GOT3 (cell line): ENCODE measurements around the gene RAB28.

Source experiments
- DNase-seq: peaks from one replicate; lab custom pipeline; 2025; ENCODE audit warnings: mixed read lengths; lab: John Stamatoyannopoulos, UW

RAB28 gene

DNA sequence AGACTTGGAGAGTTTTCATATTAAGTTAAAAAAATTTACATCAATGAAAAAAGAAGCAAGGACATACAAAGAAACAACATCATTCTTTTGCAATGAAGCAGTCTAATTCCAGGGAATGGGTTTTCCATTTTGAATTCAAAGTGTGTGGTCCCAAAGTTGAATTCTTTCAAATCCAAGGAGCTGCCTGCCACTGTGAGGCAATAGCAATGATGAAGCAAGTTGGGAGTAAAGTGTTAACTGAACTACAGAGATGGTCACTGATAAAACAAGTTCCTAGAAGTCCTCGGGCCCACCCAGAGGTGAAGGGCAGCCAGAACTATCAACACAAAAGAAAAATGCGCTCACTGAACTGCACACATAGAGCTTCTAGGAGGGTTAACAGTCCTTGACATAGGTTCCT is 115.9 kb downstream of the RAB28 start:
- DNase-seq, result no peak

DNA sequence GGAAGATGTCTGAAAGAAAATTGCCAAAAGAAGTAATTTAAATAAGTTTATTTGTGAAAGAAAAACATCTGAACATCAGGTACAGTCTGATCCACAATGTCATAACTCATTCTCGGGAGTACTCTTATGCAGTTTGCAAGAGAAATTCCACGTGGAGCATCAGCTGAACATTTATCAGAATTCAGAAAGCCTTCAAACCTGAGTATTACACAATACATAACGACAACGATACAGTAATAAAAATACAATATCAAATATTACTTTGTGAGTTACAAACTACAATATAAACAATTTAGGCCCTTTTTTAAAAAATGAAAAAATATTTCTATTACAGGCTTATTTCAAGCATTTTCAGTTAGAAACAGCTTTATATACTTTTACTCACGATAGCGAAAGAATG is 116.4 kb downstream of the RAB28 start:
- DNase-seq, result no peak

DNA sequence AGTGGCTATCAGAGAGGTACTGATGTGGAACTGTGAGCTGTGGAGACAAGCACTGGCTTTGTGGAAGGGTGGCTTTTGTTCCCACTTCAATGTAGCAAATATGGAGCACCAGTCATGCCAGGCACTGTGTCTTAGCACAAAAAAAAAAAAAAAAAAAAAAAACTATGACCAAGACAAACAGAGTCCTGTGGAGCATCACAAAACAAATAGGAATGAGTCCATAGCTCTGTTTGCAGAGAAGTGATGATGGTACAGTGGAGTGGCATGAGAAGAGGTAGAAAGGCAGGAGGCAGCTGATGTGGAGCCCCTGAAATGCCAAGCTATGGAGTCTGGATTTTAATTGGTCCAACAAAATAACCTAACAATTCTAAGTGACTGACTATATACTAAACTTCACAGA is 116.9 kb downstream of the RAB28 start:
- DNase-seq, result no peak

DNA sequence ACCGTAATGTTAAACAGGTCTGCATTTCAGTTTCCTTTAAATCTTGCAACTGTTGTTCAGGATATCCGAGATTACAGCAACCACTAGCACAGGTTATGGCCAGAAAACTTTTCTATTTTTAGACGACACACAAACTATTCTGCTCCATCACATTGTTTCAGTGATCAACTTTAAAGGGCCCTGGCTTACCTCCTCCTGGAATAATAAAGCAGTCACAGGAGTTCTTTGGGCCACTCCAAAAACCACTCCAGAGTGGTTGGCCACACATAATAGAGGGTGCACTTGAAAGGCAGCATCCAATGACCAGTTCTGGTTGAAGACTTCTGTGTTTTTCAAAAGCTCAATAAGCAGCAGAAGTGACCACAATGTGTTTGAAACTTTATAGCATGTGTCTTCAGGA is 118.9 kb downstream of the RAB28 start:
- DNase-seq, result no peak

DNA sequence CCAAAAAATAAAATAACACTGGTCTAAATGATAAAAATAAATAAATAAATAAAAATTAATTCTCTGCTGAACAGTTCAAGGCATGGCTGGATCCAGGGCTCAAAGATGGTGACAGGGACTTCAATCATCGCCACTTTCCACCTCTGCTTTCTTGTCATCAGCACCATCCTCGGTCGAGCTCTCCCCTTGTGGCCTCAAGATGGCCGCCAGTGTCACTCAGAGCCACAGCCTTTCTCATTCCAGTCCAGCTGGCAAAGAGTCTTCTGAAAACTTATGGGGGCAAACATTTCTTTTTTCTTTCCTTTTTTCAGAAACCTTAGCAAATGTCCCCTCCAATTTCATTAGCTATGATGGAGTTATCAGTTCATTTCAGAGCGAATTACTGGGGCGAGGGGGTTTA is 119.5 kb downstream of the RAB28 start:
- DNase-seq, result no peak

DNA sequence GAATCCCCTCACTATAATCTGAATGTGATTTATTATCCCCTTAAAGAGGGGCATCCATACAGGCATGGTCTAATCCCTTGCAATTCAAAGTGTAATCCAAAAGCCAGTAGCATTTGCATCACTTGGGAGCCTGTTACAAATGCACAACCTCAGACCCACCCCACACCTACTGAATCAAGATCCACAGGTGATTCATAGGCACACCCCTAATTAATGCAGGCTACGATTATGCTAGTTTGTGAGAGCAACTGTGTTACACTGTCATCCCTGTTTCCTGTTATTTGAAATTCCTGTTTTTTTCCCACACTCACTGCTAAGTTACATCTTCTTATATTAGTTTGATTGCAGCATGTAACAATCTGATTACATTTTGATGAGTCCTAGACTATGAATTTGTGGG is 120.0 kb downstream of the RAB28 start:
- no peak for DNase-seq

DNA sequence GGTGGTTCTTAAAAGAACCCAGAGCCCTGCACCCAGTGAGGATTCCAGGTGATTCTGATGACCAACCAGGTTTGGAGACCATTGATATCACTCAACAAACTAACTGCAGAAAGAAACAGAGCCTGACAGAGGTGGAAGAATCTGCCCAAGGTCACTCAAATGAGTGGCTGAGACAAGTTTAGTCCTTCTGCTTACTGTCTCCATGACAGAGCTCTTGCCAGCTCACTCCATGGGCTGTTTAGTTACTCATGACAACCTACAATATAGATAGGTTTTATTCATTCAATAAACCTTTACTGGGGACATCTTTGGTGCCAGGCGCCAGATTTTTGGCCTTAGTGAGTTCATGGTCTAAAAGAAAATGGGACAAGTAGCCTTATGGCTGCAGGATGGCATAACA is 124.3 kb downstream of the RAB28 start:
- no peak for DNase-seq

DNA sequence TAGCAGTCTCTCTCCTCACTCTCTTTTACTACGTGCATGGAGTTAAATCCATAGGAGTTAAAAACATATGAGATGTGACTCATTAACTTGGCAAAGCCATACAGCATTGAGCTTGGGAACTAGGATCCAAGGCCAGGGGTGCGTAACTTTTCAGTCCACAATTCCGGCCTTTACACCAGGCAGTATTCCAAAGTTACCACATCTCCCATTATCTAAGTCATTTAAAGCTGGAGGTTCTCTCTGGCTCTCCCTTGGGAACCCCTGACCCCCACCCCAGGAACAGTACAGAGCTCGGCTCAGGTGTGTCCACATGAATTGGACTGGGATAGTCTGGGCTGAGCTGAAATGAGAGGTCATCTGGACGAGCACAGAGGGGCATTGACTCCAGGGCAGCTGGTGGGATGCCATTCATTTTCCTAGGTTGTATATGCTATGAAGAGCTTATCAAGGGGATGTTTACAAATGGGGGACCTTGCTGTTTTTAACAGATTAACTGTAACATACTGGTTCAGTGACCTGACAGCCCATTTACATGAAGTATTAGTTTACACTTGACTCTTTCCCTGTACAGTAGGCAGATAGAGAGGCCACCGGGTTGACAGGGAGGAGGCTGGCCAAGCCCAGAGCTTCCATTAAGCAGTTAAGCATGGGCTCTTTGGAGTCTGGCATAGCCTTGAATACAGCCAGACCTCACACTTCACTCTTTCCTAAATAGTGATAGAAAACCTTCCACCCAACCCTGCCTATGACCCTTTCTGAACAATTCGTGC is 128.8 kb downstream of the RAB28 start:
- no peak for DNase-seq

DNA sequence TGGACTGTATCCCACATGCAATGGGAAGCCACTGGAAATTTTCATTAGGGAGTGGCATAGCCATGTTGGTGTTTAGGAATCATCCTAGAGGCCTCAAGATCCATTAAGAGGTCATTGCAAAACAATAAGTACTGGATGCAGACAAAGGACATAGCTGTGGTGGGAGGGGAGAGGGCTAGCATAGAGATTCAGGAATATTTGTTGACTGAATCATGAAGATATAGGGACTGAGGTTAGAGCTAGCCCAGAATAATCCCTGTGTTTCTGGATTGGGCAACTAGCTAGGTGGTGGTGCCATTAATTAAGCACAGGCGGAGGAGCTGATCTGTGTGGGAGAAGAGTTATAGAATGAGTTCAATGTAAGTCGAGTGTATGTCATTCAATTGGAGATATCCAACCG is 135.0 kb downstream of the RAB28 start:
- no peak for DNase-seq

DNA sequence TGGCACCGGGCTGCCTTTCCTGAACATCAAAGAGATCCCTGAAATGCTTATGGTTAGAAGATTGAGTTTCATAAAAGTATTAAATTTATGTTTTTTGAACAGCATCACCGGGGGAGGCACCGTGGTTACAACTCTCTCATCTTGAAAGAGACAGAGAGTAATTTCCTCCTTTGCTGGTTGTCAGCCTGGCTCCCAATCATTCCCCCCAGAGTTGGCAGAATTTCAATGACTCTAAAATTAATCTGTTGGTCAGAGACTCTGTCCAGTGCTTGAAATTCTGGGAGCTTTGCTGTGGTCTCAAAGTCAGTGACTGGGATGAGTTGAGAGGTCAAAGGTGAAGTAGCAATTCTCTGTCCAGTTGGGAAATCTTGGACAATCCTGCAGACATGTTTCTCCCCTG is 135.9 kb downstream of the RAB28 start:
- DNase-seq, result no peak

DNA sequence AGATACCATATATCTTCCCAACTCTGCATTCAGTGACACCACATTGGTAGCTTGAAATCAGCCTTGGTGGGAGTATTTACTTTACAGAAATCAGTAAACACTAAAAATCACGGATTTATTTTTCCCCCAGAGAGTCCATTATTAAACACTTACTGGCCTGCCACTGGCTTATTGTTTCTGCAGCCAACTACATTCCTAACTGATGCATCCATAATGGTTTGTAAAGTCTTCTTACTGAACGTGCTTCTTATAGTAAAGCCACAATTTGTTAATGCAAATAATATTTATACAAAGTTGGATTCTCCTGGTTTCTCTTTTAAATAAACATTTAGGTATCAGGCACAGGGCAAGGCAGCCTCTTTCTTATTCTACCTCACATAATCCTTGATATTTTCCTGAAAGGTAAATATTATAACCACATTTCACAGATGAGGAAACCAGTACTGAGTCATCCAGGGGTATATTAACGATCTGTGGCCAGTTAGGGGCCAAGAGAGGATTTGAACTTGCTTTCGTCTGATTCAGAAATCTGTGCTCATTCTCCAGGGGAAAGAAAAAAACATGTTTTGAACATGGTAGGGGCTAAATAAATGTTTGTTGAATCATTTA is 136.5 kb downstream of the RAB28 start:
- no peak for DNase-seq

DNA sequence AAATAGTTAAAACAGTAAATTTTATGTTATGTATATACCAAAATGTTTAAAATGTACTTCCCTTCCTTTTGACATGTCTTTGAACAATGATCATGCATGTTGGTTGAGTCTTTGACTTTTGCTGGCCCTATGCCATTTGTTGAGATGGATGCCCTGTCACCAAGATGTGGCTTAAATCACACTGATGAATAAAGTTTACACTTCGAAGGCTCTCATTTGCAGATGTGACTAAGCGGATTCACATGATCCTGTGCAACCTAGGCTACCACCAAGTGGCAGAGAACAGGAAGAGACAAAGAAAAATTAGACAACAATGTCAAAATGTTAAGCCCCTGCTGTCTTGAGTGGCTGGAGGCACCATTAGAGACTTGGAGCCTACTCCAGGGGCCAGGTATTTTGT is 139.9 kb downstream of the RAB28 start:
- DNase-seq, result no peak

DNA sequence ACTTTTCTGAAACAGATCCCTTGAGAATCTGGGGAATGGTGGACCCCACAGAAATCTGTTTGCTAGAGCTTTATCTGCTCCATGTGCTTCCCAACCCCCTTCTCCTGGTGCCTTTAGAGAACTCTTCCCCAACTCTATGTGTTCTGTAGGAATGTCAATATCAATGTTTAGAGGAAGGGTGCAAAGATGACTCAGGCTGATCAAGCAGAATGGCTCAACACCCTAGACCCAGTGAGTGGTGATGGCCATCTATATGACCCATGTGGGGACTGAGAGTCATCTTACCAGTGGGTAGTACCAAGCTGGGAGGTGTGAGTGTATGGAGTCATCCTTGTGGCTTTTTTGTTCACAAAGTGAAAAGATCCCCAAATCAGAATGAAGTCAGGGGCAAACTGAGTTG is 143.5 kb downstream of the RAB28 start:
- DNase-seq, result no peak

DNA sequence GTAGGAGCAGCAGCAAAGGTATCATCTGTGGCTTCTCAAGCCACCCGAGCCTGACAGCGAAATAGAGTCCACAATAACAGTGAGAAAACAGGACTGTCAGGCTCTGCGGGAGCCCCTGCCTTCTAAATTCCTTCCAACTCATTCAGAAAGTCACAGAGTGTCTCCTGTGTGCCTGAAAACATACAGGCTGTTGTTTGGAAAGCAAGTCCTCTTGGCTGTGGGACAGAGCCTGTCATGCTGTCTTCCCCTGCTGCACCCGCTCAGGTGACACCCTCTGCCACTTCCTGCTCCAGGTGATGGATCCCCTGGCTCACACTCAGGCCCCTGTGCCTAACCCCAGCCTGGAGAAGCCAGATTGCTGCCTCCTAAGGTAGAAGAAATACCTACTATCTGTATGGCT is 152.3 kb downstream of the RAB28 start:
- no peak for DNase-seq

DNA sequence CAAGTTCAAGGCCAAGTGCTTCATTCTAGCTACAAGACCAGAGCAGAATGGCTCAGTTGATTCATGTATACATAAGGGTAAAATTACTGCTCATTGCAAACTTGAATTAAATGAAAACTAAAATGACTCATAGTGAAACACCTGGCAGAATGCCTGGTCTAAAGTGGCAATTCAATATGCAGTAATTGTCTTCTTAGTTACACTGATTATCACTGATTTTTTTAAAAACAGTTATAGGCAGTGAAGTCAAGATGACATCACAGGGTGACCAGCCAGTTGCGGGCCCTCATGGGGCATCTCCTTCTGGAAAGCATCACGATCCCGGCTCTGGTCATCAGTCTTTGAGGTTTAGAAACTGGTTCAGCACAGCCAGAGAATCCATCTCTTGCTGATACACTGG is 154.2 kb downstream of the RAB28 start:
- no peak for DNase-seq

DNA sequence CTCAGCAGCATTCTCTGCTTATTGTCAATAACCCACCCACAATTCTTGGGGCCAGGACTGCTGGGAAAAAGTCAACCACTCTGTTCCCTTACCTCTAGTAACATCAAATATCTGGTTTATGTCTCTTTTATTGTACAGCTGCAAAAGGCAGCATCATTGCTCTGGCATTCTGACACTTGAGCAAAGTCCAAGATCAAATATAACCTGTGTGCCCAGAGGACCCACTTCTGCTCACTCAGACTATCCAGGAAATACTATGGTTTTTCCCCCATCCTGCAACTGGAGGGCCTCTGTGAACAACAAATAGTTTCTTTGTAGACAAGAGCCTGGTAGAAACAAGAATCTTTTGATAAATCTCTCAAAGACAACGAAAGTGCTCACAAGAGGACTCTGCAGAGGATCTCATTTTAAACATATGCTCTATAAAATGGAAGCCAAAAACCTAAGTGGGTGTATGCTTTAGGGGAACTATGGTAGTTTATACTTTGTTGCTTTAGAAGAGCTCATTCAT is 154.7 kb downstream of the RAB28 start:
- DNase-seq, result no peak

DNA sequence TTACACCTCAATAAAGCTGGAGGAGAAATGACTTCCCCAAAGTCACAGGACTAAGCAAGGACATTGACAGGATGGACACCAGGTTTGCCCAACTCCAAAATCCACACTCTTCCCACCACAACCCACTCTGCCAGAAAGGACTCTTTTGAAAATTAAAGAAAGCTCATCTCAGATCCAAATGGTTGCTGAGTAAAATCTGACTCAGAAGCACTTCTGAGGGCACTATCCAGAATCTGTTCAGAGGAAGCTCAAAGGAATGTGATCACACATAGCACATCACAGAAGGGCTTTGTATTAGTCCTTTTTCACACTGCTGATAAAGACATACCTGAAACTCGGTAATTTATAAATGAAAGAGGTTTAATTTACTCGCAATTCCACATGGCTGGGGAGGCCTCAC is 155.5 kb downstream of the RAB28 start:
- no peak for DNase-seq

DNA sequence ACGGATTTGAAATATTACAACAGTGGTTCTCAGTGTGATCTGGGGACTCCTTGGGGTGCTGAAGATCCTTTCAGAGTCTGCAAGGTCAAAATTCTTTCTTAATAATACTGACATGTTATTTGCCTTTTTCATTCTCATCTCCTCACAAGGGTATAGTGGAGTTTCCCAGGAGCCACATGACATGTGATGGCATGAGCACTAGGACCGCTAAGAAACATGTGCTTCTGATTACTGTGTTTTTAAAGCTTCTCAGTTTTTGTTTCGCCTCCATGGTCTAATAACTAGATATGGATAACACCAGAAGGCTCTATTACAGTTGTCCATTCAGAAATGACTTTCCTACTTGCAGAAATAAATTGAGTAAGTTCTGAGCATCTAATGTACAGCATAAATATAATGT is 156.1 kb downstream of the RAB28 start:
- no peak for DNase-seq

DNA sequence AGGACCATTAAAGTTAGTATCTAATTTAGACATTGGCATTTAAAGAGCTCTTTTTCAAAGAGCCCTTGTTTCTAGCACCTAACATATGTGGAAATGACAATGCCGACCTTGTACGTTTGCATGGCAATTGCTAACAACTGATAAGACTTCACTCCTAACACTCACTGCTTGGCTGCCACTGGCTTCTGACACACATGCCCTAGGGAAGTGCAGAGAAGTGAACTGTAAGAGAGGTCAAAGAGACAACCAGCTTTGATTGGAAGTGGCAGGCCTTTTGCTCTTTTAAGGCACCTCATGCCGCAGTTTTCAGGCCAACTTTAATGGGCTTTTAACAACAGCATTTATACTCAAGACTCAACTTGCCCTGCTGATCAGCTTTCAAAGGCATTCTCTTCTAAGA is 158.4 kb downstream of the RAB28 start:
- DNase-seq, result no peak

DNA sequence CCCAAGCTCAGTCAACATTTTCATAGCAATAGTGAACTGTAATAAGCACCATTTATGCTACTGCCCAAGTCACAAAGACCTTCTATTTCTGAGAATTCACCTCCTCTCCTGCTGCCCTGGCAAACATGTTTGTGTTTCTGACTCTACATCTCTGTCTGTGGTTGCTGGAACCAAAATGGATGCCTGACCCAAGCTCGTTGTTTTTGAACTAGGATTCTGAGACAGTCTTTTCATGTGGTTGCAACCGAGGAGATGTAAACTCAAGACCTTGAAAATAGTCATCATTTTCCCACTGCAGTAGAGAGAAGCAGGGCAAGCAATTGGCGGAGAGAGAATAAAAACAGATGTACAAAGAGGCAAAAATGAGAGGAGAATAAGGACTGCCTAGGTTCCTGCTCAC is 160.2 kb downstream of the RAB28 start:
- no peak for DNase-seq

DNA sequence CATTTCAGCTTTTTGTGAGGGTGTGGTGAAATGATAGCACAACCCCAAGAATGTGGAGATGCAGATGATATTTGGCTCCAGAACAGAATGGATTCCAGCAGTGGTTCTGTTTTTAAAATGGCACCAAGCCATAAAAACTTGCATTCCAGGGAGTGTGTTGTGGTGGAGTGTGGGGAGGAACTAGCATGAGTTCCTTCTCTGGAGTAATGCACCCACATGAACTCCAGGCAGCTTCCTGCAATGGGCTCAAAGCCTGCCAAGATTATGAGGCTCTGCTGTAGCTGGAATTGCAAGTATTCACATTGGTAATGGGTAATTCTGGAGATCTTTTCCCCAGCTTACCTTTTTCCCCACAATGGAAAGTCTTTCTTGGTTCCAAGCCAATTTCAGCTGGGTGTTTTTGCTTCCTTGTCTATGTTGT is 161.4 kb downstream of the RAB28 start:
- no peak for DNase-seq
